IMR-90 (cell line): ENCODE data around the gene CSE1L. TPM values are rescaled to one million over a fixed set of nuclear protein-coding genes. Genes with fewer than 3 reads are reported as not detected.

ENCODE experiments used
- ATAC-seq: fragments of 200-7000 bp; cut with Tn5 transposase; 2 replicates; pipeline ENCODE4 v1.9.1; 2020; ENCODE audit warnings: low read depth, mild to moderate bottlenecking, moderate library complexity
- BruUV-seq: library from RNA; stranded (reverse); fragments of 400-500 nt; replicated peaks from 2 replicates; lab custom pipeline; 2021; lab: Mats Ljungman, UMichigan
- CTCF ChIA-PET: fragments of 300-600 bp; formaldehyde crosslinking; extraction: SDS; loops from one replicate; lab custom pipeline; 2021; ENCODE audit warnings: antibody characterized with exemption; lab: Yijun Ruan, JAX
- POLR2A ChIA-PET: fragments of 300-600 bp; sonication (Branson Sonifier 250); formaldehyde crosslinking; loops from one replicate; lab custom pipeline; 2022; ENCODE audit warnings: antibody characterized with exemption; ENCODE audit not compliant: unreplicated experiment; lab: Charles Lee
- DNase-seq: peaks from one replicate; pipeline ENCODE4 v3.0.0; 2013
- H2AFZ ChIP-seq: replicated peaks from 2 replicates; pipeline ENCODE3; 2013; ENCODE audit warnings: low read length, mild to moderate bottlenecking; ENCODE audit not compliant: poor library complexity
- H2AK5ac ChIP-seq: 2 replicates; pipeline ENCODE4 v1.6.1; 2013; ENCODE audit warnings: low read depth, low read length, inconsistent platforms
- H2AK9ac ChIP-seq: replicated peaks from 2 replicates; pipeline ENCODE3; 2013; ENCODE audit warnings: mild to moderate bottlenecking, low read depth, low read length, moderate library complexity; ENCODE audit not compliant: poor library complexity
- H2BK120ac ChIP-seq: 2 replicates; pipeline ENCODE4 v1.6.1; 2013; ENCODE audit warnings: low read depth, low read length, inconsistent platforms
- H2BK15ac ChIP-seq: 3 replicates; pipeline ENCODE4 v1.6.1; 2013; ENCODE audit warnings: low read depth, low read length, inconsistent platforms
- H2BK20ac ChIP-seq: 2 replicates; pipeline ENCODE4 v1.6.1; 2013; ENCODE audit warnings: low read depth, mild to moderate bottlenecking, inconsistent platforms, low read length, moderate library complexity
- H2BK5ac ChIP-seq: 2 replicates; pipeline ENCODE4 v1.6.1; 2013; ENCODE audit warnings: mild to moderate bottlenecking, low read depth, low read length, inconsistent platforms; ENCODE audit not compliant: poor library complexity, severe bottlenecking
- H3K14ac ChIP-seq: replicated peaks from 2 replicates; pipeline ENCODE4 v1.6.1; 2013; ENCODE audit warnings: low read depth, low read length, inconsistent platforms
- H3K18ac ChIP-seq: 2 replicates; pipeline ENCODE4 v1.6.1; 2013; ENCODE audit warnings: low read depth, low read length, control low read depth
- H3K23ac ChIP-seq: 2 replicates; pipeline ENCODE4 v1.6.1; 2013; ENCODE audit warnings: low read depth, low read length, inconsistent platforms
- H3K27ac ChIP-seq: 2 replicates; pipeline ENCODE4 v1.5.1; 2013; ENCODE audit warnings: mild to moderate bottlenecking, control low read depth, low read length; ENCODE audit not compliant: insufficient read depth
- H3K27me3 ChIP-seq: 2 replicates; pipeline ENCODE4 v1.6.1; 2013; ENCODE audit warnings: low read length; ENCODE audit not compliant: control insufficient read depth, insufficient read depth
- H3K36me3 ChIP-seq: 2 replicates; pipeline ENCODE4 v1.6.1; 2013; ENCODE audit warnings: low read length, mixed read lengths; ENCODE audit not compliant: control insufficient read depth, insufficient read depth
- H3K4ac ChIP-seq: 2 replicates; pipeline ENCODE4 v1.6.1; 2013; ENCODE audit warnings: low read depth, low read length, inconsistent platforms
- H3K4me1 ChIP-seq: 2 replicates; pipeline ENCODE4 v1.6.1; 2013; ENCODE audit warnings: low read length, mixed read lengths; ENCODE audit not compliant: control insufficient read depth, insufficient read depth
- H3K4me2 ChIP-seq: 2 replicates; pipeline ENCODE4 v1.6.1; 2013; ENCODE audit warnings: low read depth, mild to moderate bottlenecking, control low read depth, low read length, moderate library complexity
- H3K4me3 ChIP-seq: 2 replicates; pipeline ENCODE4 v1.5.1; 2013; ENCODE audit warnings: low read depth, mild to moderate bottlenecking, control low read depth, low read length, moderate library complexity; ENCODE audit not compliant: insufficient read depth
- H3K56ac ChIP-seq: 2 replicates; pipeline ENCODE4 v1.6.1; 2013; ENCODE audit warnings: low read length, inconsistent platforms; ENCODE audit not compliant: insufficient read depth; ENCODE audit errors: extremely low read depth
- H3K79me1 ChIP-seq, 2 experiments: 2 replicates each; pipeline ENCODE4 v1.6.1; 2013; ENCODE audit warnings: low read length in 2 of 2, inconsistent platforms in 1 of 2, low read depth in 1 of 2
- H3K9ac ChIP-seq: 2 replicates; pipeline ENCODE4 v1.6.1; 2013; ENCODE audit warnings: low read depth, low read length, control low read depth
- H3K9me1 ChIP-seq: 2 replicates; pipeline ENCODE4 v1.6.1; 2013; ENCODE audit warnings: low read length, inconsistent platforms; ENCODE audit not compliant: insufficient read depth
- H3K9me3 ChIP-seq: 2 replicates; pipeline ENCODE4 v1.6.1; 2013; ENCODE audit warnings: low read length; ENCODE audit not compliant: control insufficient read depth, insufficient read depth
- H4K20me1 ChIP-seq: 2 replicates; pipeline ENCODE4 v1.6.1; 2013; ENCODE audit warnings: low read length, inconsistent platforms; ENCODE audit not compliant: insufficient read depth
- H4K5ac ChIP-seq: 2 replicates; pipeline ENCODE4 v1.6.1; 2013; ENCODE audit warnings: mild to moderate bottlenecking, low read depth, low read length, control low read depth
- H4K8ac ChIP-seq, 2 experiments: 2 replicates each; pipeline ENCODE4 v1.6.1; 2013; ENCODE audit warnings: low read depth in 2 of 2, low read length in 2 of 2, control low read depth in 1 of 2, inconsistent platforms in 1 of 2
- H4K91ac ChIP-seq: 2 replicates; pipeline ENCODE4 v1.6.1; 2013; ENCODE audit warnings: low read depth, low read length, inconsistent platforms; ENCODE audit not compliant: insufficient read depth
- BHLHE40 ChIP-seq: fragments of 150-350 bp; IDR thresholded peaks from 2 replicates; pipeline ENCODE4 v1.6.1; 2016; ENCODE audit warnings: mild to moderate bottlenecking, low read depth, low read length
- POLR2A ChIP-seq: IDR thresholded peaks from 2 replicates; pipeline ENCODE4 v1.6.1; 2012; ENCODE audit warnings: mild to moderate bottlenecking, low read depth, low read length
- WGBS, 2 experiments: methylation state at CpG; one replicate each; pipeline versions ENCODE4 v1.1.5 to v1.1.7; 2013; ENCODE audit warnings: missing lambda C conversion rate in 2 of 2; ENCODE audit not compliant: insufficient read length in 1 of 2; ENCODE audit errors: extremely low coverage in 2 of 2; 5-methylcytosine and 5-hydroxymethylcytosine counted together
- dilution Hi-C: fragments of 300-500 bp; cut with HindIII; formaldehyde crosslinking; loops from one replicate; pipeline ENCODE4 v1.14.3; 2018; ENCODE audit warnings: low sequenced_read_pairs; ENCODE audit not compliant: unreplicated experiment
- in situ Hi-C: fragments of 300-500 bp; cut with MboI; formaldehyde crosslinking; loops from 3 replicates; pipeline ENCODE4 v1.14.3; 2019; ENCODE audit warnings: low sequenced_read_pairs, inconsistent platforms, mixed read lengths
- intact Hi-C: fragments of 100-400 bp; cut with micrococcal nuclease; formaldehyde crosslinking; loops from 2 replicates; pipeline ENCODE4 v1.10.0; 2022
- polyA plus RNA-seq, 3 experiments: library from polyadenylated mRNA; depleted of rRNA; stranded (reverse); fragments of >200 nt; gene quantifications; 2 replicates each; pipeline ENCODE4 v1.2.3, GENCODE V29; 2012; ENCODE audit warnings: low replicate concordance in 1 of 3
- total RNA-seq: library from RNA; depleted of rRNA; stranded (reverse); fragments of >200 nt; gene quantifications from 2 replicates; pipeline ENCODE4 v1.2.3, GENCODE V29; 2012

The CSE1L gene
- total and polyA plus RNA-seq, 2 of the 4 experiments (the other 2 are of a cell fraction) = 34.3 to 81.7 TPM

DNA sequence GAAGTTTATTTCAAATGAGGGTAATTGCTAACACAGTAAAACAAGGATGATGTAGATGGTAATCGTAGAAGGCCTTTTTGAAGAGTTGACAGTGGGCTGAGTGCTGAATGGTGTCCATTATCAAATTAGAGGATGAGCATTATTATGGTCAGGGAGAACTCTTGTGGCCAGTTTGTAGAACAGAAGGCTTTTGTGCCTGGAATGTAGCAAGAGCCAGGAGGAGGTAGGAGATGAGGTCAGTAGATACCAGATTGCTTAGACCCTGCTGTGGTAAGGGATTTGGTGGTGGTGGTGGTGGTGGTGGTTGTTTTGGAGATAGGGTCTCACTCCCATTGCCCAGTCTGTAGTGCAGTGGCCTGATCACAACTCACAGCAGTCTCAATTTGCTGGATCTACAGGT is 6.2 kb downstream of the CSE1L start:
- 100% methylated on average over 1 of the region's 1 CpG; no CpG with 5 or more reads in 1 of the 2 experiments for WGBS, 2 experiments
- Histone ChIP-seq H3K56ac (no peak overlapping the region), H3K27me3 (no peaks in the 10 kb centered on the region), H3K36me3 (no peaks in the 10 kb centered on the region; the same call in 1 of the 2 replicates), H2AK9ac (no peak overlapping the region), H3K9ac (no peak overlapping the region), H3K4ac (no peak overlapping the region), H2BK15ac (no peak overlapping the region), H3K14ac (no peak overlapping the region), H3K23ac (no peak overlapping the region), H2BK5ac (no peak overlapping the region), H2BK120ac (no peak overlapping the region), H4K5ac (no peak overlapping the region), H3K18ac (no peak overlapping the region), H3K4me2 (no peak overlapping the region), H3K9me3 (no peaks in the 10 kb centered on the region), H4K20me1 (peaks cover 44% of the 10 kb centered on the region), H3K4me3 (no peak overlapping the region), H3K4me1 (peaks cover 6% of the 10 kb centered on the region; the same call in 1 of the 2 replicates), H3K27ac (no peak overlapping the region), H2AFZ (no peak overlapping the region), H2AK5ac (no peak overlapping the region), H4K8ac (no peak overlapping the region), H4K91ac (no peak overlapping the region), H3K79me1 (peaks cover 11 to 58% of the 10 kb centered on the region in 2 experiments), H3K9me1 (peaks cover 8% of the 10 kb centered on the region), H2BK20ac (no peak overlapping the region)
- in situ Hi-C loops = no loop called here
- peak; percentile 27 for DNase-seq
- POLR2A ChIA-PET = no interaction called here
- intact Hi-C loops = no loop called here
- TF ChIP-seq POLR2A (no peak), BHLHE40 (no peak)
- dilution Hi-C loops = no loop called here
- CTCF ChIA-PET = no interaction called here
- BruUV-seq = no TSS peak
- peak; percentile 15; the same call in 1 of the 2 replicates for ATAC-seq
